ENCODE results near the gene UBE2E3. TPM values are rescaled to one million over a fixed set of nuclear protein-coding genes. Genes with fewer than 3 reads are reported as not detected.
"Not testable (repeated sequence)": the region's sequence is repeated elsewhere in the genome, so short reads cannot be mapped to it uniquely, and the experiment has no call there.

UBE2E3 gene
- total RNA-seq, 2 experiments from 2014 or later = 26.7 to 29.4 TPM

DNA sequence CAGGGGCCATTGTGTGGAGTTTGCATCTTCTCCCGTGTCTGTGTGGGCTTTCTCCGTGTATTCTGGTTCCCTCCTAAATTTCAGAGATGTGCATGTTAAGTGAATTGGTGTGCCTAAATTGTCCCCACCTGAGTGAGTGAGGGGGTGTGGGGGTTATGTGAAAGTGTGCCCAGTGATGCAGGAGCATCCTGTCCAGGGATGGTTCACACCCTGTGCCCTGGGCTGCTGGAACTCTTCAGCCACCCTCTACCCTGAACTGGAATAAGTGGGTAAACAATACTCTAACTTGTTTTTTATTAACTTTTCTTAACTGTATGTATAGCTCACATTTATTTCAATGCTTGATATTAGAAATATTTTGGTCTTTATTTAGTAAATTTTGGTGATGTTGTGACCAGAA, 56.0 kb downstream of the UBE2E3 start:
- POLR2A ChIA-PET = interaction anchor here (1.2 kb wide), 1 partner anchor 19 kb away, joined by 3 read pairs; no protein-coding TSS in a partner anchor
- H3K27me3 Mint-ChIP-seq = no peaks in the 10 kb centered on the region

DNA sequence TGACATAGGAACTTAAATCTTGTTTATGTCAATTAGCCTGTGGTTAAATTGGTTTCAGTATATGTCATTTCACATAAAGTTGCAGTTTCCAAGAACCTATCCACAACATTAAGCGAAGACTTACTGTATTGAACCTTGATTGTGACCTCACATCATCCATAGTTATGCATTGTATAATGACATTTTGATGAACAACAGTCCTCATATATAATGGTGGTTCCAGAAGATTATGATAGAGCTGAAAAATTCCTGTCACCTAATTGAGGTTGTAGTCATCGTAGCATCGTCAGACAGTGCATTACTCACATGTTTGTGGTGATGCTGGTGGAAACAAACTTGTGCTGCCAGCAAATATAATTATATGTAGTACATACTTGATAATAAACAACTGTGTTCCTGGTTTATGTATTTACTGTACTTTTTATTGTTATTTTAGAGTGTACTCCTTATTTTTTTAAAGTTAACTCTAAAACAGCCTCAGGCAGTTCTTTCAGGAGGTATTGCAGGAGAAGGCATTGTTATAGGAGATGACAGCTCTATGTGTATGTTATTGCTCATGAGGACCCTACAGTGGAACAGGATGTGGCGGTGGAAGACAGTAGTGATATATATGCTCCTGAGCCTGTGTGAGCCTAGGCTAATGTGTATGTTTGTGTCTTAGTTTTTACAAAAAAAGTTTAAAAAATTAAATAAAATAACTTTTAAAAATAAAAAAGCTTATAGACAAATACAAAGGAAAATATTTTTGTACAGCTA, 56.6 kb downstream of the UBE2E3 start:
- Mint-ChIP-seq H3K27ac (no peak overlapping the region), H3K27me3 (no peaks in the 10 kb centered on the region), H3K36me3 (ENCODE audit: low read depth) (no peaks in the 10 kb centered on the region), H3K4me1 (ENCODE audit: low read depth) (peaks cover 24% of the 10 kb centered on the region), H3K9me3 (no peaks in the 10 kb centered on the region), H3K4me3 (no peak overlapping the region)
- POLR2A ChIA-PET = interaction anchor here (1.2 to 1.6 kb wide), 2 partner anchors 19 to 56 kb away, joined by 3 to 7 read pairs; partner anchors contain the start of gene UBE2E3
- DNase-seq = peak; percentile 57
- TF ChIP-seq, protein P1, sequence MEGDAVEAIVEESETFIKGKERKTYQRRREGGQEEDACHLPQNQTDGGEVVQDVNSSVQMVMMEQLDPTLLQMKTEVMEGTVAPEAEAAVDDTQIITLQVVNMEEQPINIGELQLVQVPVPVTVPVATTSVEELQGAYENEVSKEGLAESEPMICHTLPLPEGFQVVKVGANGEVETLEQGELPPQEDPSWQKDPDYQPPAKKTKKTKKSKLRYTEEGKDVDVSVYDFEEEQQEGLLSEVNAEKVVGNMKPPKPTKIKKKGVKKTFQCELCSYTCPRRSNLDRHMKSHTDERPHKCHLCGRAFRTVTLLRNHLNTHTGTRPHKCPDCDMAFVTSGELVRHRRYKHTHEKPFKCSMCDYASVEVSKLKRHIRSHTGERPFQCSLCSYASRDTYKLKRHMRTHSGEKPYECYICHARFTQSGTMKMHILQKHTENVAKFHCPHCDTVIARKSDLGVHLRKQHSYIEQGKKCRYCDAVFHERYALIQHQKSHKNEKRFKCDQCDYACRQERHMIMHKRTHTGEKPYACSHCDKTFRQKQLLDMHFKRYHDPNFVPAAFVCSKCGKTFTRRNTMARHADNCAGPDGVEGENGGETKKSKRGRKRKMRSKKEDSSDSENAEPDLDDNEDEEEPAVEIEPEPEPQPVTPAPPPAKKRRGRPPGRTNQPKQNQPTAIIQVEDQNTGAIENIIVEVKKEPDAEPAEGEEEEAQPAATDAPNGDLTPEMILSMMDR (IDR thresholded peaks at IDR 0.05) = no peak
- intact Hi-C loops (cut with micrococcal nuclease) = loop anchor here (5.0 kb wide), 1 partner anchor 55 kb away; the partner anchor contains the start of gene UBE2E3
- peak; percentile 86 for ATAC-seq
- CTCF ChIA-PET = no interaction called here

More for the DNA sequence above, 56.0 kb downstream of the UBE2E3 start:
- H3K9me3 Mint-ChIP-seq = no peaks in the 10 kb centered on the region
- no peak overlapping the region for H3K4me3 Mint-ChIP-seq
- CTCF ChIA-PET = no interaction called here
- TF ChIP-seq, protein P1 (IDR thresholded peaks at IDR 0.05) = no peak
- no peak for ATAC-seq
- no peaks in the 10 kb centered on the region for H3K36me3 Mint-ChIP-seq (ENCODE audit: low read depth)
- peaks cover 25% of the 10 kb centered on the region for H3K4me1 Mint-ChIP-seq (ENCODE audit: low read depth)
- no peak overlapping the region for H3K27ac Mint-ChIP-seq
- DNase-seq = no peak
- intact Hi-C loops (cut with micrococcal nuclease) = loop anchor here (5.0 kb wide), 1 partner anchor 54 kb away; the partner anchor contains the start of gene UBE2E3

DNA sequence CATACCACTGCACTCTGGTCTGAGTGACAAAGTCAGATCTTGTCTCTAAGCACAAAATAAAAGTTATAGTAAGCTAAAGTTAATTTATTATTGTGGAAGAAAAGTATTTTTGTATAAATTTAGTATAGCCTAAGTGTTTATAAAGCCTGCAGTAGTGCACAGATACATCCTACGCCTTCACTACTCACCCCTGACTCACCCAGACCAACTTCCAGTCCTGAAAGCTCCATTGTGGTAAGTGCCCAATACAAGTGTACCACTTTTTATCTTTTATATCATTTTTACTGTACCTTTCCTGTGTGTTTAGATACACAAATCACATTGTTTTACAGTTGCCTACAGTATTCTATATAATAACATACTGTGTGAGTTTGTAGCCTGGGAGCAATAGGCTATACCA, 57.5 kb downstream of the UBE2E3 start:
- no peaks in the 10 kb centered on the region for H3K36me3 Mint-ChIP-seq (ENCODE audit: low read depth)
- ATAC-seq = peak; percentile 35
- ChIA-PET CTCF (no interaction called here), POLR2A (interaction anchor here (0.7 to 1.6 kb wide), 2 partner anchors 57 to 913 kb away, joined by 3 to 7 read pairs; partner anchors contain the start of gene UBE2E3)
- H3K4me3 Mint-ChIP-seq = no peak overlapping the region
- H3K27ac Mint-ChIP-seq = no peak overlapping the region
- H3K9me3 Mint-ChIP-seq = no peaks in the 10 kb centered on the region
- DNase-seq = peak; percentile 17
- intact Hi-C loops (cut with micrococcal nuclease) = loop anchor here (5.0 kb wide), 1 partner anchor 56 kb away; the partner anchor contains the start of gene UBE2E3
- TF ChIP-seq, protein P1 (IDR thresholded peaks at IDR 0.05) = no peak
- H3K4me1 Mint-ChIP-seq (ENCODE audit: low read depth) = peaks cover 24% of the 10 kb centered on the region
- H3K27me3 Mint-ChIP-seq = no peaks in the 10 kb centered on the region

DNA sequence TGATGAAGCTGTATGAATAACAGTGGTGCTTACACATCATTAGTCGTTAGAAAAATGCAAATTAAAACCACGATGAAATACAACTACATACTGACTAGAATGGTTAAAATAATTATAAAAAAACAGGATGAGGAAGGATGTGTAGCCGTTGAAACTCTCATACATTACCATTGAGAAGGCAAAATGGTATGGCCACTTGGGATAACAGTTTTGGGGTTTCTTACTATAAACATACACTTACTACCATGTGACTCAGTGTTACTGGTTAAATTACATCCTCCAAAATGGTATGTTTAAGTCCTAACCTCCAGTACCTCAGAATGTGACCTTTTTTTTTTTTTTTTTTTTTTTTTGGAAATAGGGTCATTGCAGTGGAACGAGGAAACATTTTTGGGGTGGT, 58.4 kb downstream of the UBE2E3 start:
- Mint-ChIP-seq H3K4me1 (ENCODE audit: low read depth) (peaks cover 24% of the 10 kb centered on the region), H3K9me3 (no peaks in the 10 kb centered on the region), H3K27me3 (no peaks in the 10 kb centered on the region), H3K27ac (no peak overlapping the region), H3K4me3 (no peak overlapping the region), H3K36me3 (ENCODE audit: low read depth) (no peaks in the 10 kb centered on the region)
- ChIA-PET POLR2A (interaction anchor here (0.7 to 1.6 kb wide), 2 partner anchors 58 to 912 kb away, joined by 3 to 7 read pairs; partner anchors contain the start of gene UBE2E3), CTCF (no interaction called here)
- intact Hi-C loops (cut with micrococcal nuclease) = loop anchor here (5.0 kb wide), 1 partner anchor 56 kb away; the partner anchor contains the start of gene UBE2E3
- no peak for ATAC-seq
- no peak for DNase-seq
- TF ChIP-seq, protein P1 (IDR thresholded peaks at IDR 0.05) = no peak

DNA sequence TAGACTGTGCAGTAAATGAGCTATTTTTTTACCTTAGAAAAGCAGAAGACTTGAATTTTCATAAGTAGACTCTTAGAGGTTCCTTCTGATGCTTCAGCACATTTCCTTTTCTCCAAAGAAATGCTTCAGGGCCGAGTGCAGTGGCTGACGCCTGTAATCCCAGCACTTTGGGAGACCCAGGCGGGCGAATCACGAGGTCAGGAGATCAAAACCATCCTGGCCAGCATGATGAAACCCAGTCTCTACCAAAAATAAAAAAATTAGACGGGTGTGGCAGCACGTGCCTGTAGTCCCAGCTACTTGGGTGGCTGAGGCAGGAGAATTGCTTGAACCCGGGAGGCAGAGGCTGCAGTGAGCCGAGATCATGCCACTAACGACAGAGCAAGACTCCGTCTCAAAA, 60.4 kb downstream of the UBE2E3 start:
- intact Hi-C loops (cut with micrococcal nuclease); H3K4me3 Mint-ChIP-seq; H3K9me3 Mint-ChIP-seq; H3K27ac Mint-ChIP-seq; H3K27me3 Mint-ChIP-seq; ATAC-seq; DNase-seq; H3K36me3 Mint-ChIP-seq (ENCODE audit: low read depth): not testable (repeated sequence)
- POLR2A ChIA-PET = interaction anchor here (0.7 kb wide), 1 partner anchor 1120 kb away, joined by 3 read pairs; no protein-coding TSS in a partner anchor
- CTCF ChIA-PET = interaction anchor here (1.6 kb wide), 1 partner anchor 18 kb away, joined by 7 read pairs; no protein-coding TSS in a partner anchor
- H3K4me1 Mint-ChIP-seq (ENCODE audit: low read depth) = peaks cover 27% of the 10 kb centered on the region
